ENCODE results near the gene UCK1.

The UCK1 gene

DNA sequence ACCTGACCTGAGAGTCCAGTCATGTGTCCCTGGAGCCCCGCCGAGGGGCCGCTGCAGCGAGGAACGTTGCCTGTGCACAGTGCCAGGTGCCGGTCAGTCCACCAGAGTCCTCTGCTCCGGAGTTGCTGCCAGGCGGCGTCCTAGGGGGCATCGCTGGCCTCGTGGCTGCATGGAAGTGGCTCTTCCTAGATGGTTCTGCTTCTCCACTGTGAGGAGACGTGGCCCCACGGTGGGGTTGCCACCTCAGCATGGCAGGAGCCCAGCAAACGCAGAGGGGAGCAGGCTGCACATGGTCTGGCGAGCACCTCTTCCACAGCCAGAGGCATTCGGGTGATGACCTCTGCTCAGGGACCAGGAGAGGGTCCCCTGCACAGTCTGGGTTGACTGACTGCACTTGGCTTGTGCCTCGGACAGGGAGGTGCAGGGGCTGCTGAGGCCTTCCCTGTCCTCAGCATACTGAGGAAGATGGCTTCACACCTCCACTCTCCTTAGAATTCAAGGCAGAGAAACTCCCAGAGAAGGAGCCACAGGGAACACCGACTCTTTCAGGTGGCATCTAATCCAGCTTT, 54.2 kb downstream of the UCK1 start:
- DNase-seq (ENCODE audit: low read depth), result no peak

DNA sequence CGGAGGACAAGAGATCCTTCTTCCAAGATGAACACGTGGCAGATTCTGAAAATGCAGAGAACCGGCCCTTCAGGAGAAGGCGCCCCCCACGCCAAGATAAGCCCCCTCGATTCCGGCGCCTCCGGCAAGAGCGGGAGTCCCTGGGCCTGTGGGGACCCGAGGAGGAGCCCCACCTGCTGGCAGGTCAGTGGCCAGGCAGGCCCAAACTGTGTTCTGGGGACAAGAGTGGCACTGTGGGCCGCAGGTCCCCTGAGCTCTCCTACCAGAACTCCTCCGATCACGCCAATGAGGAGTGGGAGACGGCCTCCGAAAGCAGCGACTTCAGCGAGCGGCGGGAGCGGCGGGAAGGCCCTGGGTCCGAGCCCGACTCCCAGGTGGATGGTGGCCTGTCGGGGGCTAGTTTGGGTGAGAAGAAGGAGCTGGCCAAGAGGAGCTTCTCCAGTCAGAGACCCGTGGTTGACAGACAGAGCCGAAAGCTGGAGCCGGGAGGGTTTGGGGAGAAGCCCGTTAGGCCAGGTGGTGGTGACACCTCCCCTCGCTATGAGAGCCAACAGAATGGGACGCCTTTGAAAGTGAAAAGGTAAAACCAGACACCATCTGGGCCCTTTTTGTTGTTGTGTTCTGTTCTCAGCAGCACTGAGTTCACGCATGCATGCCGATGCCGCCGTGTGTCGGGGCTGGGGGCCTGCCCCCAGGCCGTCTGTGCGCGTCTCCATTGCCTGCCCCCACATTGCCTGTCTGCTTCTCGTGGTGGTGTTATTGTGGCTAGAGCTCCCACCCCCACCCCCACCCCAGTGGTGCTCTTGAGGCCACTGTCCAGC, 54.9 kb downstream of the UCK1 start:
- no peak for DNase-seq (ENCODE audit: low read depth)

DNA sequence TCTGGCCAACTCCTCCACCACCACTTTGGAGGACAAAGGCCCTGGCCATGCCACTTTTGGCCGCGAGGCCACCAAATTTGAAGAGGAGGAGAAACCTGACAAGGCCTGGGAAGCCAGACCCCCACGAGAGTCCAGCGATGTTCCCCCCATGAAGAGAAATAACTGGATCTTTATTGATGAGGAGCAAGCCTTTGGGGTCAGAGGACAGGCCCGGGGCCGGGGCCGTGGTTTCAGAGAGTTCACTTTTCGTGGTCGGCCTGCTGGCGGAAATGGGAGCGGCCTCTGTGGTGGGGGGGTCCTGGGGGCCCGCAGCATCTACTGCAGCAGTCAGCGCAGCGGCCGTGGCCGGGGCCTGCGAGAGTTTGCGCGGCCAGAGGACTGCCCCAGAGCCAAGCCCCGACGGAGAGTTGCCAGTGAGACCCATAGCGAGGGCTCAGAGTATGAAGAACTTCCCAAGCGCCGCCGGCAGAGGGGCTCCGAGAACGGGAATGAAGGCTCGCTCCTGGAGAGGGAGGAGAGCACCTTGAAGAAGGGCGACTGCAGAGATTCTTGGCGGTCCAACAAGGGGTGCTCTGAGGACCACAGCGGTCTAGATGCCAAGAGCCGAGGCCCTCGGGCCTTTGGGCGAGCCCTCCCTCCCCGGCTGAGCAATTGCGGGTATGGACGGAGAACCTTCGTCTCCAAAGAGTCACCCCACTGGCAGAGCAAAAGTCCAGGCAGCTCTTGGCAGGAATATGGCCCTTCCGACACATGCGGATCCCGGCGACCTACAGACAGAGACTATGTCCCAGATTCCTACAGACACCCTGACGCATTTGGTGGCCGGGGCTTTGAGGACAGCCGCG, 55.7 kb downstream of the UCK1 start:
- DNase-seq (ENCODE audit: low read depth), result no peak

DNA sequence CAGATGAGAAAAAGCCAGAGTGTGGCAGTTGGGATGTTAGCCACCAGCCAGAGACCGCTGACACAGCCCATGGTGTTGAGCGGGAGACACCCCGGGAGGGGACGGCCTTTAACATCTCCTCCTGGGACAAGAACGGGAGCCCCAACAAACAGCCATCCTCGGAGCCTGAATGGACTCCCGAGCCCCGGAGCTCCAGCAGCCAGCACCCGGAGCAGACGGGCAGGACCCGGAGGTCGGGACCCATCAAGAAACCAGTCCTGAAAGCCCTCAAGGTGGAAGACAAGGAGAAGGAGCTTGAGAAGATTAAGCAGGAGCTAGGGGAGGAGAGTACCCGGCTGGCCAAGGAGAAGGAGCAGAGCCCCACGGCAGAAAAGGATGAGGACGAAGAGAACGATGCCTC, 56.4 kb downstream of the UCK1 start:
- no peak for DNase-seq (ENCODE audit: low read depth)

DNA sequence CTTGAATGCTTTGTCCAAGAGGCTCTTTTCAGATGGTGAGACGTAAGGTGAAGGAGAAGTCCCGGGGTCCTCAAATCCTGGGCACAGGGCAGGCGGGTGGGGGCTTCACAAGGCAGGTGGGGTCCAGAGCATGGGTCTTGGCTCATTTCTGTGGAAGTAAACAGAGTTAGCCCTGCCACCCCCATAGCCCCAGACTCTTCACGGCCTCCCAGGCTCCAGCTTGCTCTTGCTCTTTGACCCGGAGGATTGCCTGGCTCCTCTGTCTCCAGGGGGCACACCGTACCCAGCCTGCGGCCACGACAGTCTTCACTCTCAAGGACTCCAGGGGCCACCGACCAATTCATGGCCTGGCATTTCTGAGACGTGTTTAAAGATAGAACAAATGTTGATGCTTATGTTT, 57.2 kb downstream of the UCK1 start:
- no peak for DNase-seq (ENCODE audit: low read depth)

Data from activated T-helper 9 cell treated with anti-CD3 and anti-CD28 coated beads, Interleukin-2, amount 50 U/mL, for 16 hours (primary cell).